Stimulated activated CD4-positive, alpha-beta T cell treated with anti-CD3 and anti-CD28 coated beads, Interleukin-15, amount 100 ng/mL, for 24 hours (primary cell): ENCODE data around the gene JAGN1.
"Not testable (repeated sequence)": the region's sequence is repeated elsewhere in the genome, so short reads cannot be mapped to it uniquely, and the experiment has no call there.

ENCODE experiments used
- DNase-seq: peaks from one replicate; pipeline ENCODE4 v3.0.0-alpha.2; 2020

Gene JAGN1

GRCh38 chr3:9928158-9928557 lies 37.7 kb downstream of the JAGN1 start:
- no peak for DNase-seq

DNA sequence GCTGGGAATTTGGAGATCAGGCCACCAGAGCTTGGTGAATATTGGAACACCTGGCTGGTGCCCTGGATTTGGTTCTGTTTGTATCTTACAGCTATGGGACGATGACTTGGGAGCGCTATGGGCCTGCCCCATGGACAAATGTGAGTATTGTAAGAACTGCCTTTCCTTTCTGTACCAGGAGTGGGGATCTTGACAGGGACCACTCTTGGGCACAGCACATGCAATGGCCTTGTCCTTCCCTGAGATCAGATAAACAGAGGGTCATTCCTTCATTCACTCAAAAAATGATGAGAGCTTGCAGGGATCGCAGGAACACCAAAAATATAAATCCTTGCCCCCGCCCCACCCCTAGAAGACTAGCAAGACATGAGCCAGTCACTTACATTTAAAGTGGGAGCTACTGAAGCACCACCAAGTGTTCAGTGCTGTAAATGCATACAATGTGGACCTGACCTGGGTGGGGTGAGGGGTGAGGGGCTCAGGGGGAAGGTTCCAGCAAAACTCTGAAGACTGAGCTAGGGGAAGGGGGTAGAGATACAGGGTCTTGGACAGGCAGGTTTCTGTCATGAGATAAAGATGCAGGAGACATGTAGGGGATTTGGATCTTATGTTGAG lies 40.5 kb downstream of the JAGN1 start:
- DNase-seq = no peak

- DNase-seq = no peak
These were observed 42.1 kb downstream of the JAGN1 start for GRCh38 chr3:9932535-9932842.

DNA sequence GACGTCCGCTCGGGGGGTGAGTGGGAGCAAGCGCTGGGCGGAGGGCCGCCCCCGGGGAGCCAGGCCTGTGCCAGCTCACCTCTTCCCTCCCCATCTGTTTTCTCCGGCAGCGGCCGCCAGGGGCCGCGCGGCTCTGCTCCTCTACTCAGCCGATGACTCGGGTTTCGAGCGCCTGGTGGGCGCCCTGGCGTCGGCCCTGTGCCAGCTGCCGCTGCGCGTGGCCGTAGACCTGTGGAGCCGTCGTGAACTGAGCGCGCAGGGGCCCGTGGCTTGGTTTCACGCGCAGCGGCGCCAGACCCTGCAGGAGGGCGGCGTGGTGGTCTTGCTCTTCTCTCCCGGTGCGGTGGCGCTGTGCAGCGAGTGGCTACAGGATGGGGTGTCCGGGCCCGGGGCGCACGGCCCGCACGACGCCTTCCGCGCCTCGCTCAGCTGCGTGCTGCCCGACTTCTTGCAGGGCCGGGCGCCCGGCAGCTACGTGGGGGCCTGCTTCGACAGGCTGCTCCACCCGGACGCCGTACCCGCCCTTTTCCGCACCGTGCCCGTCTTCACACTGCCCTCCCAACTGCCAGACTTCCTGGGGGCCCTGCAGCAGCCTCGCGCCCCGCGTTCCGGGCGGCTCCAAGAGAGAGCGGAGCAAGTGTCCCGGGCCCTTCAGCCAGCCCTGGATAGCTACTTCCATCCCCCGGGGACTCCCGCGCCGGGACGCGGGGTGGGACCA lies 42.6 kb downstream of the JAGN1 start:
- peak; percentile 93 for DNase-seq

- DNase-seq = peak; percentile 98
These were observed 43.3 kb downstream of the JAGN1 start, which contains the start of gene CRELD1 for GRCh38 chr3:9933561-9934234. TSS of gene CRELD1 (plus strand) at chr3:9933834. CDS start at chr3:9934439, 605 bp downstream.

DNA sequence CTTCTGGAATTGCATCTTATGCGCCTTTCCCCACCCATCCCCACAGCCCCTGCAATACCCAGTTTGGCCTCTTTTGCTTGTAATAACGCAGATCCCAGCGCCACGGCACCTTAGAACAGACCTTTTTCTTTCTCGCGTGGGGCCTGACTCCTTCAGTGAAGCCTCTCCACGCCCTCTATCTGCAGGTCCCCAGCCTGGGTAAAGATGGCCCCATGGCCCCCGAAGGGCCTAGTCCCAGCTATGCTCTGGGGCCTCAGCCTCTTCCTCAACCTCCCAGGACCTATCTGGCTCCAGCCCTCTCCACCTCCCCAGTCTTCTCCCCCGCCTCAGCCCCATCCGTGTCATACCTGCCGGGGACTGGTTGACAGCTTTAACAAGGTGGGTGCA lies 43.8 kb downstream of the JAGN1 start:
- peak; percentile 25 for DNase-seq

- DNase-seq = no peak
These were observed 44.6 kb downstream of the JAGN1 start for GRCh38 chr3:9934993-9935392.

- no peak for DNase-seq
These were observed 45.6 kb downstream of the JAGN1 start for GRCh38 chr3:9935966-9936510.

DNA sequence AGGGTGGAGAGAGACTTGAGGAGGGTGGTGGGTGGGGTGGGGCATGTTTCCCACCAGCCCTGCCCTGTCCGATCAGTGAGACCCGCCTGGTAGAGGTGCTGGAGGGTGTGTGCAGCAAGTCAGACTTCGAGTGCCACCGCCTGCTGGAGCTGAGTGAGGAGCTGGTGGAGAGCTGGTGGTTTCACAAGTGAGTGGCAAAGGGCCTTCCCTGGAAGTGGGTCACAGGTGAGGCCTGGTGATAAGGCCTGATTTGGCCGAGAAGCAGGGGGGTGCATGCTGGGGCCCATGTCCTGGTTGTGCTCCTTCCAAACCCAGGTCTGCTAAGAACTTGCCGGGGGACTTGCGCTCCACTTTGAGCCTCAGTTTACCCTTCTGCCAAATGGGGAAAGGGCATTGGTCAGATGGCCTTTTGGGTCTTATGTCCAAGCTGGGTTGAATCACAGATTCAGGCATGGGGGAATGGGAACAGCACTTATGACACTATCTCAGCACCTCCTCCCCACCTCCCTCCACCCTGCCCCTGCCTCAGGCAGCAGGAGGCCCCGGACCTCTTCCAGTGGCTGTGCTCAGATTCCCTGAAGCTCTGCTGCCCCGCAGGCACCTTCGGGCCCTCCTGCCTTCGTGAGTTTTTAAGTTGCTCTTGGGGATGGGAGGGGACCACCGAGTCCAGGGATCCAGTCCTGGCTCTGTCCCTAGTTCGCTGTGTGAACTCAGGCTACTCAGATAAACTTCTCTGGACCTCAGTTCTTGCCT lies 47.3 kb downstream of the JAGN1 start:
- DNase-seq = no peak

DNA sequence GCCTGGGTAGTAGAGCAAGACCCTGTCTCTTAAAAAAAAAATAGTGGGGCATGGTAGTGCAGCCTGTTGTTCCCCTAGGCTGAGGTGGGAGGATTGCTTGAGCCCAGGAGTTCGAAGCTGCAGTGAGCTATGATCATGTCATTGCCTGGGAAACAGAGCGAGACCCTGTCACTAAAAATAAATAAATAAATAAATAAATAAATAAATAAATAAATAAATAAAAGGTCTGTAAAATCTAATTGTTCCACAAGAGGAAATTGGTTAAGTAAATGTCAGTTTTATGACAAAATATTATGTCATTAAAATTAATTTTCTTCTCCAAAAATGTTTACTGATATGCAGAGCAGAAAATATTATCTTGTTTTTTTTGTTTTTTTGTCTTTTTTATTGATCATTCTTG lies 48.6 kb downstream of the JAGN1 start:
- no peak for DNase-seq

DNA sequence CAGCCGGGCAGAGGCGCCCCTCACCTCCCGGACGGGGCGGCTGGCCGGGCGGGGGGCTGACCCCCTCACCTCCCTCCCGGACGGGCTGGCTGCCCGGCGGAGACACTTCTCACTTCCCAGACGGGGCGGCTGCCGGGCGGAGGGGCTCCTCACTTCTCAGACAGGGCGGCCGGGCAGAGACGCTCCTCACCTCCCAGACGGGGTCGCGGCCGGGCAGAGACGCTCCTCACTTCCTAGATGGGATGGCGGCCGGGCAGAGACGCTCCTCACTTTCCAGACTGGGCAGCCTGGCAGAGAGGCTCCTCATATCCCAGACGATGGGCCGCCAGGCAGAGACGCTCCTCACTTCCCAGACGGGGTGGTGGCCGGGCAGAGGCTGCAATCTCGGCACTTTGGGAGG lies 49.5 kb downstream of the JAGN1 start:
- not testable (repeated sequence) for DNase-seq

- DNase-seq = no peak
These were observed 50.3 kb downstream of the JAGN1 start for GRCh38 chr3:9940746-9941145.

- DNase-seq = no peak
These were observed 51.8 kb downstream of the JAGN1 start for GRCh38 chr3:9942164-9942563.

DNA sequence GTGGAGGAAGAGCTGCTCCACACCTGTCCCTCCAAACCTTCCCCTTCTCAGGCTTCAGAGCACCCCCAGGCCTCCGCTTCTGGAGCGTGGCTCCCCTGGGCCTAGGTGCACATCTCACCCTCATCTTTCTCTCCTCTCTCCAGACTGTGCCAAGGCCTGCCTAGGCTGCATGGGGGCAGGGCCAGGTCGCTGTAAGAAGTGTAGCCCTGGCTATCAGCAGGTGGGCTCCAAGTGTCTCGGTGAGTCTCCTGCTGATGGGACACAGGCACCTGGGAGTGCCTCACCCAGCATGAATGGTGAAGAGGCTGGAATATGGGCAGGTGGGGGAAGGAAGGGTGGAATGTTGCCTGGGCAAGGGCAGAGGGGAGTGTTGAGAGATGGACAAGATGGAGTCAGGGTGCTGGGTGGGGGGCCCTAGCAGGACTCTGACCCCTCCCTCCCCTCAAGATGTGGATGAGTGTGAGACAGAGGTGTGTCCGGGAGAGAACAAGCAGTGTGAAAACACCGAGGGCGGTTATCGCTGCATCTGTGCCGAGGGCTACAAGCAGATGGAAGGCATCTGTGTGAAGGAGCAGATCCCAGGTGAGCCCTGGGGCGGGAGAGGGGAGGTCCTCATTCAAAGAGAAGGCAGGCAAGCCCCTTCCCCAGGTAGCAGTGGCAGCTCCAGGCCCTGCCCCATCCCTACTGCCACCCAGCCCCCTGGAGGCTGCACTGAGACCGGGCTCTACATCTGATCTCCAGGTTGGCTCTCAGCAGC lies 52.7 kb downstream of the JAGN1 start:
- no peak for DNase-seq
